ENCODE measurements around the gene UBE3A.

GRCh38 chr15:25401501-25401900 is 37.3 kb downstream of the UBE3A start:
- TF ChIP-seq REST (IDR thresholded peaks at IDR 0.05; ENCODE audit: low read depth, low read length) (no peak), POLR2AphosphoS5 (IDR thresholded peaks at IDR 0.05; ENCODE audit: low read depth, low read length) (no peak), CTCF (IDR thresholded peaks at IDR 0.05) (no peak), SMC3 (IDR thresholded peaks at IDR 0.05; ENCODE audit: low read depth, low read length) (no peak), MAX (IDR thresholded peaks at IDR 0.05; ENCODE audit: low read depth) (no peak), SIN3A (IDR thresholded peaks at IDR 0.05; ENCODE audit: borderline replicate concordance, low read depth, low read length) (no peak), ZBTB33 (IDR thresholded peaks at IDR 0.05; ENCODE audit: borderline replicate concordance, low read depth) (no peak)

All from SK-N-SH (cell line).